Body of pancreas (tissue), 4 donors: ENCODE results near the gene GRM3. TPM values are rescaled to one million over a fixed set of nuclear protein-coding genes. Genes with fewer than 3 reads are reported as not detected.
A peak's percentile ranks its signal among the peaks of the same experiment; 100 is the strongest.

Experiments used
- ATAC-seq: fragments of 150-250 bp; one replicate; pipeline ENCODE4 v1.9.1; 2016
- DNase-seq, 4 donors: peaks; one replicate each; pipeline ENCODE4 v3.0.0-alpha.2; 2019
- H3K27ac ChIP-seq, 4 donors: fragments of 200-600 bp; sonication (generic); 1 replicate in 3 of 4; 2 replicates in 1 of 4; pipeline versions ENCODE4 v1.5.1 to v1.6.1; 2016 to 2019; ENCODE audit warnings: mild to moderate bottlenecking in 1 of 4, mixed read lengths in 1 of 4, moderate library complexity in 1 of 4
- H3K27me3 ChIP-seq, 2 donors: fragments of 200-600 bp; sonication (generic); one replicate each; pipeline ENCODE4 v1.6.0; 2016; ENCODE audit warnings: mild to moderate bottlenecking in 1 of 2
- H3K36me3 ChIP-seq, 2 donors: fragments of 200-600 bp; sonication (generic); replicated peaks in 1 of 2; 2 replicates each; pipeline ENCODE4 v1.5.1; 2016; ENCODE audit warnings: low read depth in 2 of 2; ENCODE audit not compliant: insufficient read depth in 1 of 2
- H3K4me1 ChIP-seq: fragments of 200-600 bp; sonication (generic); one replicate; pipeline ENCODE4 v1.6.0; 2016
- H3K4me3 ChIP-seq, 2 donors: fragments of 200-600 bp; sonication (generic); 1 replicate in 1 of 2; 2 replicates in 1 of 2; pipeline ENCODE4 v1.5.1; 2016 to 2019
- H3K9me3 ChIP-seq, 3 donors: fragments of 200-600 bp; sonication (generic); 1 replicate in 2 of 3; 2 replicates in 1 of 3; pipeline ENCODE4 v1.5.1; 2016
- CTCF ChIP-seq, 7 experiments: fragments of 450-650 bp in 4 of 7; fragments of 200-600 bp in 3 of 7; sonication (generic) in 3 of 7; IDR thresholded peaks; one replicate each; pipeline ENCODE4 v1.5.1; 2016 to 2019; ENCODE audit warnings: antibody characterized with exemption in 7 of 7
- POLR2A ChIP-seq, 3 donors: fragments of 450-650 bp; IDR thresholded peaks; one replicate each; pipeline ENCODE4 v1.6.1; 2016; ENCODE audit warnings: antibody characterized with exemption in 3 of 3, mild to moderate bottlenecking in 2 of 3
- WGBS, 2 donors: methylation state at CpG; one replicate each; pipeline ENCODE4 v1.1.5; 2017; 5-methylcytosine and 5-hydroxymethylcytosine counted together
- intact Hi-C: fragments of 100-400 bp; cut with DNase I; formaldehyde crosslinking; loops from one replicate; pipeline ENCODE4 v1.15.1; 2023
- total RNA-seq, 2 donors: library from RNA; depleted of rRNA; stranded (reverse); fragments of >200 nt; gene quantifications; one replicate each; pipeline ENCODE4 v1.1.0, GENCODE V29; 2016

Gene GRM3
- total RNA-seq, 2 donors from 2014 or later = not detected

DNA sequence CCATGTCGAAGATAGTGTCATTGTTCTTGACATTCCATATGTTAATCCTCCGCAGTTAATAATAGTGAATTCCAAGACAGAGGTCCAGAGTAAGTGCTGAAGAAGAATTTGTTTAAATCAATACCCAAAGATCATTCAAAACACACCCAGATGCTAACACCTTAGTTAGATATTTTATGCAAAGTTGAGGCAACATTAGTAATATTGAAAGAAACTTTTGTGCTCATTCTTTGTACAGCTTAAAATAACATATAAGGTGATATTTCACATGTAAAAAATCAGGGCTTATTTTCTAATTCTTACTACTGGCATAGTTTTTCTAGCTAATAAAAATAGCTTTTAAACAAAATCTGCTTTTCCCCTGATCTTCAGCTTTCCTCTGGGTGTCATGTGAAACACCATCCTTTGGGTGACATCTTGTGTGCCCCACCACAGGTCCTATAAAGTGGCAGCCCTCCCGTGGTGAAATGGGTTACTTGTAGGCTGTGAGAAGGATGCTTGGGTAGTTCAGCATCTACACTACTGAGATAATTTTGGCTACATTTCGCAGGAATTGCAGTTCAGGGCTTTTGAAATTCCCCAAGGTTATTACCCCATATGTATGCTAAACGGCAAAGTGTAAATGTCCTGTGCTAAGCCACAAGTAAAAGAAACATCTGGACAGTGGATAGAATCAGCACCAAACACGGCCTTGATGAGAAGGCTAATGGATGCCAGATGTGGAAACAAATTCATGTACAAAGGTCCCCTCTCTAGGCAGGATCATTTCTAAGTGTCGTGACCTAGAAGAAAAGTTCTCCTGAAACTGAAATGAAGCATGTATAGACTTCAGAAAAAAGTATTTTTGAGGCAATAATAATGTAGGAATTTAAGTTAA lies 105.4 kb downstream of the GRM3 start:
- H3K4me3 ChIP-seq = no peak overlapping the region
- DNase-seq = no peak
- ATAC-seq = no peak
- H3K4me1 ChIP-seq = peaks cover 17% of the 10 kb centered on the region
- H3K9me3 ChIP-seq = no peaks in the 10 kb centered on the region
- intact Hi-C loops = no loop called here
- no peaks in the 10 kb centered on the region for H3K27me3 ChIP-seq
- H3K36me3 ChIP-seq = no peaks in the 10 kb centered on the region
- no peak overlapping the region for H3K27ac ChIP-seq
- WGBS, 2 donors = 80 to 83% methylated on average over 7 of the region's 7 CpGs
- no peak for TF ChIP-seq CTCF (IDR thresholded peaks at IDR 0.05)
- no peak for TF ChIP-seq POLR2A (IDR thresholded peaks at IDR 0.05)

GRCh38 chr7:86749741-86750665 lies 106.3 kb downstream of the GRM3 start:
- no peak overlapping the region for H3K27ac ChIP-seq
- DNase-seq = no peak
- 86 to 88% methylated on average over 4 of the region's 4 CpGs for WGBS, 2 donors
- H3K36me3 ChIP-seq = no peaks in the 10 kb centered on the region
- H3K4me3 ChIP-seq = no peak overlapping the region
- intact Hi-C loops = no loop called here
- H3K4me1 ChIP-seq = peaks cover 8% of the 10 kb centered on the region
- ATAC-seq = no peak
- TF ChIP-seq POLR2A (IDR thresholded peaks at IDR 0.05) (no peak), CTCF (IDR thresholded peaks at IDR 0.05) (no peak)
- H3K27me3 ChIP-seq = no peaks in the 10 kb centered on the region
- H3K9me3 ChIP-seq = no peaks in the 10 kb centered on the region

DNA sequence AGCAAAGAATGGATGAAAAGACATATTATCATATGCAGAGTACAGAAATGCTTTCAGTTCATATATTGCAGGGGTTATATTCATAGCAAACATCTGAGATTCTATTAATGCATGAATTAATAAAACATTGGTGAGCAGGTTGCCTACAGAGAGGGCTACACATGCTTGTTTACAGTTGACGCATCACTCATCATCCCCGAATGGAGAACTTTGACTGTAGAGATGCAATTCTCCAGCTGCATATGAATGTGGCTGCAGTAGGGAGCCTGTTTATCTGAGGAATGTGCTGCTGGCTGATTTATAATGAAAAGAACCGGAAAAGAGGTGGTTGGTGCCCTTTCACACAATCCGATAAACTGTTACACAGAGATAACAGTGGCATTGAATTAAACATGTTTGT lies 116.5 kb downstream of the GRM3 start:
- Histone ChIP-seq H3K36me3 (no peaks in the 10 kb centered on the region), H3K4me1 (peaks cover 10% of the 10 kb centered on the region), H3K9me3 (no peaks in the 10 kb centered on the region), H3K27me3 (no peaks in the 10 kb centered on the region), H3K4me3 (no peak overlapping the region), H3K27ac (no peak overlapping the region)
- intact Hi-C loops = no loop called here
- 13 to 20% methylated on average over 4 of the region's 4 CpGs for WGBS, 2 donors
- peak; percentile 27 for ATAC-seq
- no peak for DNase-seq
- TF ChIP-seq CTCF (IDR thresholded peaks at IDR 0.05) (no peak), POLR2A (IDR thresholded peaks at IDR 0.05) (no peak)

DNA sequence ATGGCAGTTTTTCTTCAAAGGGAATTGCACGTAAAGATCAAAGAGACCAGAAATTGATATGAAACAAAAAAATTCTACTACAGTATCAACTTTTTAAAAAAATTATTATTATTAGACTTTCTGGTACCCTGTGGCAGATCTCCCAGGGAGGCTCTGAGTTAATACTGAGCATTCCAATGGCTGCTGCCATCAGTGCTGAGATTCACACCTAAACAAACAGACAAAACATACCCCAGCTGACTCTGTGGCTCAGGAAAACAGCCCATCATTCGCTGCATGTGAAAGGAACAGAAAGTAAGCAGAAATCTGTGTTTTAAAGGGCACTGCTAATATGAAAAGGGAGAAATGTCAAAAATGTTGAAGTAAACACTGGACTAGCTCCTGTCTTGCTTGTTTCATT lies 118.4 kb downstream of the GRM3 start:
- Histone ChIP-seq H3K4me1 (peaks cover 10% of the 10 kb centered on the region), H3K4me3 (no peak overlapping the region), H3K27me3 (no peaks in the 10 kb centered on the region), H3K9me3 (no peaks in the 10 kb centered on the region), H3K36me3 (no peaks in the 10 kb centered on the region), H3K27ac (no peak overlapping the region)
- TF ChIP-seq CTCF (IDR thresholded peaks at IDR 0.05) (no peak), POLR2A (IDR thresholded peaks at IDR 0.05) (no peak)
- intact Hi-C loops = no loop called here
- WGBS, 2 donors = 90% methylated on average over 2 of the region's 2 CpGs
- ATAC-seq = no peak
- no peak for DNase-seq
